ENCODE data around the gene KIFC1. TPM values are rescaled to one million over a fixed set of nuclear protein-coding genes. Genes with fewer than 3 reads are reported as not detected.

The KIFC1 gene
- total RNA-seq, 1 experiment from 2014 or later = 65.3 TPM

DNA sequence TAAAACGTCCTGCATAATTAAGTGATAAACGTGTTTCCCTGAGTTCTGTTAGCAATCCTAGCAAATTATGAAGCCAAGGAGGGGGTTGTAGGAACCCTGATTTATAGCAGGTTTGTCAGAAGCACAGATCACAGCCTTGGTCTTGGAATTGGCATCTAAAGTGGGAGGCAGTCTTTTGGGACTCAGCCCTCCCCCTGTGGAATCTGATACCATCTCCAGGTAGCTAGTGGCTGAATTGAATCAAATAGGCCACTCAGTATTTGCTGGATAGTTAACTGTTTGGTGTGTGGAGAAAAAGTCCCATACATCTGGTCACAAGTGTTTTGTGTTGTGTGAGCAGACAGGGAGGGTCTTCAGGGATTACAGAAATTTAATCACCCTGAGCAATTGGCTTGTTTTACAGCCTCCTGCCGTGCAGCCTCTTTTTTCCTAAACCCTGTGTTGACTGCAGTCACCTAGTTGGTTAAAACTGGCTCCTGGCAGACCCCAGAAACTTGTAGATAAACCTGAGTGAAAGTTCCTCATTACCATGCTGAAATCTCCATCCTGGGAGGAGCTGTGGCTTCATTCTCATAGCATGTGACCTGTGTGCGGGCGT, 19.0 kb upstream of the KIFC1 start:
- no TSS peak for BruUV-seq (replicated peaks)
- intact Hi-C loops (cut with micrococcal nuclease; ENCODE audit: unreplicated experiment) = no loop called here
- Histone ChIP-seq H3K4me3 (ENCODE audit: low read depth, low read length) (no peak overlapping the region), H3K36me3 (ENCODE audit: control insufficient read depth, insufficient read depth, low read length) (no peaks in the 10 kb centered on the region), H3K4me1 (peaks cover 7% of the 10 kb centered on the region; the same call in 1 of the 2 replicates), H3K27me3 (replicated peaks; ENCODE audit: control insufficient read depth, insufficient read depth, low read length) (no peaks in the 10 kb centered on the region), H3K9me3 (no peaks in the 10 kb centered on the region)
- Mint-ChIP-seq H3K27me3 (ENCODE audit: insufficient read depth, unreplicated experiment) (no peaks in the 10 kb centered on the region), H3K4me1 (ENCODE audit: low read depth, unreplicated experiment) (peaks cover 8% of the 10 kb centered on the region), H3K27ac (ENCODE audit: unreplicated experiment) (no peak overlapping the region), H3K4me3 (ENCODE audit: unreplicated experiment) (no peak overlapping the region), H3K36me3 (ENCODE audit: insufficient read depth, unreplicated experiment) (no peaks in the 10 kb centered on the region), H3K9me3 (ENCODE audit: unreplicated experiment) (no peaks in the 10 kb centered on the region)
- DNase-seq = no peak
- POLR2A ChIA-PET = no interaction called here
- CTCF ChIA-PET = no interaction called here
- no peak for TF ChIP-seq CTCF (IDR thresholded peaks at IDR 0.05; ENCODE audit: insufficient read depth in 1 of 2, low read depth in 1 of 2, low read length in 1 of 2, severe bottlenecking in 1 of 2, unreplicated experiment in 1 of 2)

- H3K9me3 Mint-ChIP-seq (ENCODE audit: unreplicated experiment) = no peaks in the 10 kb centered on the region
- DNase-seq = no peak
- TF ChIP-seq CTCF (IDR thresholded peaks at IDR 0.05; ENCODE audit: insufficient read depth in 1 of 2, low read depth in 1 of 2, low read length in 1 of 2, severe bottlenecking in 1 of 2, unreplicated experiment in 1 of 2) = no peak
- H3K4me1 Mint-ChIP-seq (ENCODE audit: low read depth, unreplicated experiment) = peaks cover 8% of the 10 kb centered on the region
- POLR2A ChIA-PET = interaction anchor here (0.7 kb wide), 1 partner anchor 77 kb away, joined by 9 read pairs; no protein-coding TSS in a partner anchor
- CTCF ChIA-PET = interaction anchor here (0.5 kb wide), 1 partner anchor 36 kb away, joined by 3 read pairs; no protein-coding TSS in a partner anchor
- H3K36me3 Mint-ChIP-seq (ENCODE audit: insufficient read depth, unreplicated experiment) = no peaks in the 10 kb centered on the region
- H3K4me3 Mint-ChIP-seq (ENCODE audit: unreplicated experiment) = no peak overlapping the region
- Histone ChIP-seq H3K9me3 (no peaks in the 10 kb centered on the region), H3K4me1 (peaks cover 7% of the 10 kb centered on the region; the same call in 1 of the 2 replicates), H3K36me3 (ENCODE audit: control insufficient read depth, insufficient read depth, low read length) (no peaks in the 10 kb centered on the region), H3K4me3 (ENCODE audit: low read depth, low read length) (no peak overlapping the region), H3K27me3 (replicated peaks; ENCODE audit: control insufficient read depth, insufficient read depth, low read length) (no peaks in the 10 kb centered on the region)
- no TSS peak for BruUV-seq (replicated peaks)
- H3K27me3 Mint-ChIP-seq (ENCODE audit: insufficient read depth, unreplicated experiment) = no peaks in the 10 kb centered on the region
- no peak overlapping the region for H3K27ac Mint-ChIP-seq (ENCODE audit: unreplicated experiment)
- intact Hi-C loops (cut with micrococcal nuclease; ENCODE audit: unreplicated experiment) = no loop called here
Measured at GRCh38 chr6:33373960-33374910, 17.4 kb upstream of the KIFC1 start.

DNA sequence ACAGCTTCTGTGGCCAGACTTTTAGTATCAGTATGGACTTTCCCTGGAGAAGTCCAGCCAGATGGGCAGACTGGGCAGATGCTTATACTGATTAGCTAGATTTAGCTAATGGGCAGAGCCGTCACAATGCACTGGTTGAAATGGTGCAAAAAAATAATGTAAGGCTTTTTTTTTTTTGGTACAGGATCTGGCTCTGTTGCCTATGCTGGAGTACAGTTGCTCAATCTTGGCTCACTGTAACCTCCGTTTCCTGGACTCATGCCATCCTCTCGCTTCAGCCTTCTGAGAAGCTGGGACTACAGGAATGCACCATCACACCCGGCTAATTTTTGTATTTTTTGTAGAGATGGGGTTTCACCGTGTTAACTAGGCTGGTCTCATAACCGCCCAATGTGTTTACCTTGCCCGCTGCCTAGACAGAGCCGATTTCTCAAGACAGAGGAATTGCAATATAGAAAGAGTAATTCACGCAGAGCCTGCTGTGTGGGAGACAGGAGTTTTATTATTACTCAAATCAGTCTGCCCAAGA, 16.4 kb upstream of the KIFC1 start:
- DNase-seq = no peak
- no TSS peak for BruUV-seq (replicated peaks)

More for the DNA sequence above, 16.4 kb upstream of the KIFC1 start:
- Histone ChIP-seq H3K36me3 (ENCODE audit: control insufficient read depth, insufficient read depth, low read length) (no peaks in the 10 kb centered on the region), H3K27me3 (replicated peaks; ENCODE audit: control insufficient read depth, insufficient read depth, low read length) (no peaks in the 10 kb centered on the region), H3K9me3 (no peaks in the 10 kb centered on the region), H3K4me1 (peaks cover 7% of the 10 kb centered on the region; the same call in 1 of the 2 replicates), H3K4me3 (ENCODE audit: low read depth, low read length) (no peak overlapping the region)
- no peak for TF ChIP-seq CTCF (IDR thresholded peaks at IDR 0.05; ENCODE audit: insufficient read depth in 1 of 2, low read depth in 1 of 2, low read length in 1 of 2, severe bottlenecking in 1 of 2, unreplicated experiment in 1 of 2)
- H3K9me3 Mint-ChIP-seq (ENCODE audit: unreplicated experiment) = no peaks in the 10 kb centered on the region
- ChIA-PET POLR2A (no interaction called here), CTCF (interaction anchor here (0.6 kb wide), 1 partner anchor 35 kb away, joined by 3 read pairs; no protein-coding TSS in a partner anchor)
- no peaks in the 10 kb centered on the region for H3K27me3 Mint-ChIP-seq (ENCODE audit: insufficient read depth, unreplicated experiment)
- H3K36me3 Mint-ChIP-seq (ENCODE audit: insufficient read depth, unreplicated experiment) = no peaks in the 10 kb centered on the region
- no peak overlapping the region for H3K4me3 Mint-ChIP-seq (ENCODE audit: unreplicated experiment)
- intact Hi-C loops (cut with micrococcal nuclease; ENCODE audit: unreplicated experiment) = no loop called here
- H3K27ac Mint-ChIP-seq (ENCODE audit: unreplicated experiment) = no peak overlapping the region
- H3K4me1 Mint-ChIP-seq (ENCODE audit: low read depth, unreplicated experiment) = peaks cover 8% of the 10 kb centered on the region
